GM13977 (cell line): ENCODE measurements around the gene RALGAPA2.

Experiments
- DNase-seq: peaks from one replicate; pipeline ENCODE4 v3.0.0; 2012; ENCODE audit warnings: low spot score
- in situ Hi-C: fragments of 300-500 bp; cut with MboI; formaldehyde crosslinking; loops from one replicate; pipeline ENCODE4 v1.12.0; 2022; ENCODE audit warnings: low sequenced_read_pairs, low pct_unique_long_range_greater_than_20kb, mixed read lengths, inconsistent platforms; ENCODE audit not compliant: unreplicated experiment
- TF ChIP-seq, protein P1 (sequence below): IDR thresholded peaks from 2 replicates; pipeline ENCODE4 v1.5.1; 2012; ENCODE audit warnings: mild to moderate bottlenecking, control low read depth; ENCODE audit not compliant: insufficient read depth; ENCODE audit errors: extremely low read depth, missing control alignments

RALGAPA2 gene

DNA sequence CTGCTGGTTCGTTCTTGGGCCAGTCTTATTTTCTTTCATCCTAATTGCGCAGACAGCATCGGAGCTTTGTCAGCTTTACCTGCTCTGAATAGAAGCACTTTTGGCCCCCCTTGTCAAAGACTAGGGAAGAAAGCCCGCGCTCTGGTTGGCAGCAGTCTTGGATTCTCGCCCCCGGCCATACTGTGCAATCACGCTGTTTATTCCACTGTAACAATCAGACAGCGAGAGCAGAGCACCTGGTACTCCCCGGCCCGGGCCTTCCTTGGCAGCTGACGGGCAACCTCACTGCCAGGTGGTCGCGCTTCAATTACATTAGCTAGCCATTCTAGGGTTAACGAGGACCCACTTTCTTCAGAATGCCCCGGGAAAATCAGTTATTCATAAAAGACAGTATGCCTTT is 272.0 kb downstream of the RALGAPA2 start:
- TF ChIP-seq, protein P1, sequence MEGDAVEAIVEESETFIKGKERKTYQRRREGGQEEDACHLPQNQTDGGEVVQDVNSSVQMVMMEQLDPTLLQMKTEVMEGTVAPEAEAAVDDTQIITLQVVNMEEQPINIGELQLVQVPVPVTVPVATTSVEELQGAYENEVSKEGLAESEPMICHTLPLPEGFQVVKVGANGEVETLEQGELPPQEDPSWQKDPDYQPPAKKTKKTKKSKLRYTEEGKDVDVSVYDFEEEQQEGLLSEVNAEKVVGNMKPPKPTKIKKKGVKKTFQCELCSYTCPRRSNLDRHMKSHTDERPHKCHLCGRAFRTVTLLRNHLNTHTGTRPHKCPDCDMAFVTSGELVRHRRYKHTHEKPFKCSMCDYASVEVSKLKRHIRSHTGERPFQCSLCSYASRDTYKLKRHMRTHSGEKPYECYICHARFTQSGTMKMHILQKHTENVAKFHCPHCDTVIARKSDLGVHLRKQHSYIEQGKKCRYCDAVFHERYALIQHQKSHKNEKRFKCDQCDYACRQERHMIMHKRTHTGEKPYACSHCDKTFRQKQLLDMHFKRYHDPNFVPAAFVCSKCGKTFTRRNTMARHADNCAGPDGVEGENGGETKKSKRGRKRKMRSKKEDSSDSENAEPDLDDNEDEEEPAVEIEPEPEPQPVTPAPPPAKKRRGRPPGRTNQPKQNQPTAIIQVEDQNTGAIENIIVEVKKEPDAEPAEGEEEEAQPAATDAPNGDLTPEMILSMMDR, result no peak
- in situ Hi-C loops, result no loop called here
- no peak for DNase-seq

DNA sequence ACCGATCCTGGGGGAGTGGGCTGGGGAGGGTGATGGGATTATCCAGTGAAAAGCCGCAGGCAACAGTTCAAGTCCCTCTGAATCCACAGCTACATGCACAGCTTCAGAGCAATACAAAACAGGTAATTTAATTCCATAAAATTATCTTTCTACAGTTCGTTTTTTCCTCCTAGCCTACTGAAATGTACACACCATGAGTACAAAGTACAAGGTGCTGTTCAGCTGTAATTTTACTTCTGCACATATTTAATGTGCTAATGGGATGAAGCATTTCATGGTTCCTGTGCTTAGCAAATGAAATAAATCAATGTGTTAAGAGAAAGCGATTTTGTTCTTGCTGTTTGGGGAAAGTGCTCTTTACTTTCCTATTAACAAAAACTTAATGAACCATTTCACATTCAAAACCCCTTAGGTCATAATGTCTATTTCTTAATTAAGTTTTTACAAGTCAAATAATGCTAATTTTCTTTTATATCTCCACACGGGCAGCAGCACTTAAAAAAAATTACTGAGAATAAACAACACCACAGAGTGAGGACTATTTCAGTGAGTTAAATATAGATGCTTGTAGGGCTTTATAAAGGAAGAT is 272.7 kb downstream of the RALGAPA2 start:
- no peak for DNase-seq
- in situ Hi-C loops, result no loop called here

GRCh38 chr20:20437314-20437713 is 275.1 kb downstream of the RALGAPA2 start:
- TF ChIP-seq, protein P1, result no peak
- in situ Hi-C loops, result no loop called here
- DNase-seq, result no peak

More for the DNA sequence above, 272.7 kb downstream of the RALGAPA2 start:
- TF ChIP-seq, protein P1, result no peak

DNA sequence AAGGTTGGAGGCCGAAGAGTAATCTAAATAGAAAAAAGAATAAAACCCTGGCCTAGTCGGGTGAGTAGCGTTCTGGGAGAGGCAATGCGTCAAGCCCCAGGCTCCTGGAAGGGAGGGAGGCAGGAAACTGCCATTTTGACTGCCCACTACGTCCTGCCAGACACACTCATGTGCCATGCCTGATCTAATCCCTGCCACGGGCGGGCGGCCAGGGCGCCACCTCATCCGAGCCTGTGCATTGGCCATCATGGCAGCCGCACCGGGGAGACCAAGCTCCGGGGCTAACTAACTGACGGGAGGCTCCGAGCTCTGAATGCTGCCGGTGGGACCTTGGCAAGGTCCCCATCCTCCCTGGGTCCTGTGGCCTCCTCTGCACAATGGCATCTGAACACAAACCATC is 275.8 kb downstream of the RALGAPA2 start:
- in situ Hi-C loops, result no loop called here
- DNase-seq, result no peak
- TF ChIP-seq, protein P1, result no peak

DNA sequence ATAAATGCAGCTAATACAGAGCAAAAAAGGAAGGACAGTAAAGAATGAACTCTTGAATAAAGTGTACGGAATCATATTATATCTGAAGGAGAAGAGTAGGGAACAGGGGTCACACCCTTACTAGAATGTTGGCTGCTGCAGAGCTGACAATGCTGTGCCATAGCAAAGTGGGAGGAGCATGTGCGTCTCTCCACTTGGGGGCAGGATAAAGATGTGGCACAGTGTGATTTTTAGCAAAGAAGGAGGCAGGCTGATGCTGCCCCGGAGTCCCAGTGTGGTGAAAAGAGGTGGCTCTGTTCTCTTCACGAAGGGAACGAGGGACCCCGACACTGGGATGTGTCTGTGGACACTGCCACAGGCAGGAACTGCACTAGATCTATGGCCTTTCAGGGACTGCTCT is 277.0 kb downstream of the RALGAPA2 start:
- in situ Hi-C loops, result no loop called here
- TF ChIP-seq, protein P1, result no peak
- DNase-seq, result no peak

- in situ Hi-C loops, result no loop called here
- TF ChIP-seq, protein P1, result no peak
- DNase-seq, result no peak
These were observed 279.7 kb downstream of the RALGAPA2 start for GRCh38 chr20:20432618-20433286.
